KBM-7 (cell line): ENCODE data around the gene PIP4K2A.
"Not testable (repeated sequence)": the region's sequence is repeated elsewhere in the genome, so short reads cannot be mapped to it uniquely, and the experiment has no call there.

Source experiments
- DNase-seq: peaks from one replicate; pipeline ENCODE4 v3.0.0-alpha.2; 2015
- in situ Hi-C: fragments of 300-500 bp; cut with MboI; formaldehyde crosslinking; loops from 2 replicates; pipeline ENCODE4 v1.14.3; 2020; ENCODE audit warnings: low sequenced_read_pairs, low pct_unique_long_range_greater_than_20kb, mixed read lengths

Gene PIP4K2A

DNA sequence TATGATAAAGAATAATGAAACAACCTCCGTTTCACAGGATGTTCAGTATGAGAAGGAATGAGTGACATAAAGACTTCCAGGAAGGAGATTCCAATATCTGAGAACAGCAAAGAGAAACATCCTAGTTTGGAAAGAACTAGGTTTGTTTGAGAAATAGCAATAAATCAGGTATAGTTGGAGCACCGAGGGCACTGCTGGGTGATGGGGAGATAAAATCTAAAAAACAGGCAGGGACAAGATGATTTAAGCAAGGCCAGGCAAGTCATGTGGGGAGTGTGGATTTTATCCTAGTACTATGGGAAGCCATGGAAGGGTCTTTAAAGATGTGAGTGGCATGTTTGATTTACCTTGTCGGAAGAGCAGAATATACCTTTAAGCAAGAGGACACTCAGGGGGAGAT, 199.4 kb downstream of the PIP4K2A start:
- in situ Hi-C loops = no loop called here
- no peak for DNase-seq

DNA sequence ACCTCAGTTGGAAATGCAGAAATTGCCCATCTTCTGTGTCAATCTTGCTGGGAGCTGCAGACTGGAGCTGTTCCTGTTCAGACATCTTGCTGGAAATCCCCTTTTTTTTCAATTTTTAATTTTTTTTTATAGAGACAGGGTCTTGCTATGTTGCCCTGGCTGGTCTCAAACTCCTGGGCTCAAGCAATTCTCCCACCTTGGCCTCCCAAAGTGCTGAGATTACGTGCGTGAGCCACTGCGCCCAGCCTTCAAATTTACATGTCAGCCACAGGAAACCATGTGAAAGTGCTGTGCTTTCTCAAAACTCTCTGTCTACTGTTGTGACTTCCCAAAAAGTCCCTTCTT, 200.0 kb downstream of the PIP4K2A start:
- in situ Hi-C loops, DNase-seq: not testable (repeated sequence)

DNA sequence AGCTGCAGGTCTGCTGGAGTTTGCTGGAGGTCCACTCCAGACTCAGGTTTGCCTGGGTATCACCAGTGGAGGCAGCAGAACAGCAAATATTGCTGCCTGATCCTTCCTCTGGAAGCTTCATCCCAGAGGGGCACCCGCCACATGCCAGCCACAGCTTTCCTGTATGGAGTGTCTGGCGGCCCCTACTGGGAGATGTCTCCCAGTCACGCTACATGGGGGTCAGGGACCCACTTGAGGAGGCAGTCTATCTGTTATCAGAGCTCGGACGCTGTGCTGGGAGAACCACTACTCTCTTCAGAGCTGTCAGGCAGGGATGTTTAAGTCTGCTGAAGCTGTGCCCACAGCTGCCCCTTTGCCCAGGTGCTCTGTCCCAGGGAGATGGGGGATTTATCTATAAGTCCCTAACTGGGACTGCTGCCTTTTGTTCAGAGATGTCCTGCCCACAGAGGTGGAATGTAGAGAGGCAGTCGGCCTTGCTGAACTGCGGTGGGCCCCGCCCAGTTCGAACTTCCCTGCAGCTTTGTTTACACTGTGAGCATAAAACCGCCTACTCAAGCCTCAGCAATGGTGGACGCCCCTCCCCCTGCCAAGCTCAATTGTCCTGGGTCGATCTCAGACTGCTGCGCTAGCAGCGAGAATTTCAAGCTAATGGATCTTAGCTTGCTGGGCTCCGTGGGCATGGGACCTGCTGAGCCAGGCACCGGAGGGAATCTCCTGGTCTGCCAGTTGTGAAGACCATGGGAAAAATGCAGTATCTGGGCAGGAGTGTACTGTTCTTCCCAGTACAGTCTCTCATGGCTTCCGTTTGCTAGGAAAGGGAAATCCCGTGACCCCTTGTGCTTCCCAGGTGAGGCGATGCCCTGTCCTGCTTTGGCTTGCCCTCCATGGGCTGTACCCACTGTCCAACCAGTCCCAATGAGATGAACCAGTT, 200.6 kb downstream of the PIP4K2A start:
- in situ Hi-C loops, DNase-seq: not testable (repeated sequence)

DNA sequence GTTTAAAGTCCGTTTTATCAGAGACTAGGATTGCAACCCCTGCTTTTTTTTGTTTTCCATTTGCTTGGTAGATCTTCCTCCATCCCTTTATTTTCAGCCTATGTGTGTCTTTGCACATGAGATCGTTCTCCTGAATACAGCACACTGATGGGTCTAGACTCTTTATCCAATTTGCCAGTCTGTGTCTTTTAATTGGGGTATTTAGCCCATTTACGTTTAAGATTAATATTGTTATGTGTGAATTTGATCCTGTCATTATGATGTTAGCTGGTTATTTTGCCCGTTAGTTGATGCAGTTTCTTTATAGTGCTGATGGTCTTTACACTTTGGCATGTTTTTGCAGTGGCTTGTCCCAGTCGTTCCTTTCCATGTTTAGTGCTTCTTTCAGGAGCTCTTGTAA, 202.4 kb downstream of the PIP4K2A start:
- DNase-seq, in situ Hi-C loops: not testable (repeated sequence)

DNA sequence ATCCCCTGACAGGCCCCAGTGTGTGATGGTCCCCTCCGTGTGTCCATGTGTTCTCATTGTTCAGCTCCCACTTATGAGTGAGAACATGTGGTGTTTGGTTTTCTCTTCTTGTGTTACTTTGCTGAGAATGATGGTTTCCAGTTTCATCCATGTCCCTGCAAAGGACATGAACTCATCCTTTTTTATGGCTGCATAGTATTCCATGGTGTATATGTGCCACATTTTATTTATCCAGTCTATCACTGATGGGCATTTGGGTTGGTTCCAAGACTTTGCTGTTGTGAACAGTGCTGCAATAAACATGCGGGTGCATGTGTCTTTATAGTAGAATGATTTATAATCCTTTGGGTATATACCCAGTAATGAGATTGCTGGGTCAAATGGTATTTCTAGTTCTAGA, 206.2 kb downstream of the PIP4K2A start:
- in situ Hi-C loops, DNase-seq: not testable (repeated sequence)

DNA sequence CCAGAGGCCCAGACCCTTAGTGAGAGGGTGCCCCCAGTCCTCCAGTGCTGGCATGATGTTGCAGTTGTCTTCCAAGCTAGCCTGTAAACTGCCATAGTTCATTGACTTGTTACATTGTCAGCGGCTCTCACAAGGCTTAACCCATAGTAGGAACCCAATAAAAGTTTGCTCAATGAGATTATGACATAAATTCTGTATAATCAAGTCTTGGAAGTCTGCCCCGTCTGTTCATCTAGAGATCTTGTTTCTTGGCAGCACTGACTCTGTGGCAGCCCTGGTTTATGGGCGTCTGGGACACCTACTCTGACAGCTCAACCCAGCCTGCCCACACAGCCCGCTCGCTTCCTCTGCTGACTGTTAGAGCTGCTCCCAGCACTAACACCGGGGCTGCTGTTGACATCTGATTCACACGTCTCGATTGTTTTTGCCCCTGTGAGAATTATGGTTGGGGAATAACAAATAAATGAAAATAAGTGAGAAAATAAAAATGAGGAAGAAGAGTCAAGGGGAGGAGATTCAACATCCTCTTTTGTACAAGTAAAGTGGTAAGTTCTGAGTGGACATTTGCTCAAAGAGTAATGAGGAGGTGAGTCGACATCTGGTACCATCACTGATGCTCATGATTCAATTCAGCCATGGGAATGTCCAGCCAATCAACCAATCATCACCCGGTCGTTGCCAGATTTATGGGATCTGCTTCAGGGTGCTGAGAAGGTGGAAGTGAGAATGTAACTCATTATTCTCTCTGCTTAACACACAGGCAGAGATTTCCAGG, 208.3 kb downstream of the PIP4K2A start:
- in situ Hi-C loops = no loop called here
- DNase-seq = peak; percentile 32

DNA sequence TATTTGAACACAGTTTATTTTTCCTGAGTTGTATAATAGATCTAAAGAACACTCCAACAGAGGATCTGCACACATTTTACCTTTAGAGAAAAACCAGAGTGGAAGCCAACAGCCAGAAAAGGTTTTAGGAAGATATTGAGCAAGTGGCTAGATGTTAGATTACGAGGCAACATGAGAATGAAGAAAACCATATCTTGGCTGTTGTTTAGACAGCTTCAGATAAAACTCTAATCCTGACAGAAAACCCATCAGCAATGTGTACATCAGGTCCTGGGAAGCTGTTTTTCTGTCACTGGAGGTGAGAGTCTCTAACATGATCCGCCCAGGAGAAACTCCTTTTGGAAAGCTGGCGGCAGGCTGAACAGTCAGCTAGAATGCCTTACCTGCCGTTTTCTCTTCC, 209.6 kb downstream of the PIP4K2A start:
- no peak for DNase-seq
- in situ Hi-C loops = no loop called here

DNA sequence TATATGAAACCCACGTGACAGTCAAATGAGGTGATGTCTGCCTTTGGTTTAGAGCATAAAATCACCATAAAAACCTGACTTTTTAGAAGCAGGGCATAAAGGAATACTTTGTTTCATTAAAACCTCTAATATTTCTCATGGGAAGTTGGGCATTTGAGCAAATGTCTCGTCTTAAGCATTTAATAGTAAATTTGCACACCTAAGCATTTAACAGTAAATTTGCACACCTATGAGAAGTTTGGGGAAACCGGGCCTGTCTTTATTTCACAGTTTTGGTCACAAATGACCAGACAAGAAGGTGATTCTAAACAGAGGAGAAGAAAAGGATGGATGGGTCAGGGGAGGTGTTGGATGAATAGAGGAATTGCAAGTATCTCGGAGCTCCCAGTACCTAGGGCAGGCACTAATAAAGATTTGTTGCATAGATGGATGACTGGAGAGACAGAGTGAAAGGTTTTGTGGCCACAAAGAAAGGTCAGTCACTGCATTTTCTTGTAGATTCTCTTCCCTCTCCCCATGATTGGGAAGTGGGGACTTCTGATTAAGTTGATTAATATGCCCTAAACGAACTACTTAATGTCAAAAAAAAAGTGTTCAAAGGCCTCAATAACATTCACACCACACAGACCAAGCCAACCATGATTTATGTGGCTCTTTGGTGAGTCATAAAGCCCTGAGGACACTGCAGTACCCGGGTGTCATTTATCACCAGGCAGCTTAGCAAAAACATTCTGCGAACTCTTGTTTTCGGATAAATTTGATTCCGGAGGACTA, 210.9 kb downstream of the PIP4K2A start:
- in situ Hi-C loops = no loop called here
- DNase-seq = no peak

DNA sequence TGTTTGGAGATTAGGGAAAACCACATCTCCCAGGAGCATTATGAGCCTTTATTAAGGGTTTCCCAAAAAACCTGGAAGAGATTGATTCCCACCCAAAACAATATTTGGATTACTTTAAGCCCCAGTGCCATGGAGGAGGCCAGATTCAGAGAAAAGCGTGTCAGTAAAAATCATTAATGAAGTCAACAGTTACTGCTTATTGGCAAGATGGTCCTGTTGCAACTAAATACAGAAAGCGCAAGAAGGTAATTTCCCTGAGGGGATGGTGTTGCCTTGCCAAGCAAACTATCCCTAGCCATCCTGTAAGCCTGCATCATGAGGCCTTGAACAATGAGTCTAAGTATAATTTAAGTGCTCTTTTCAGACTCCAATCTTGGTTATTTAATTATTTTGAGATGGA, 212.5 kb downstream of the PIP4K2A start:
- in situ Hi-C loops = no loop called here
- no peak for DNase-seq

DNA sequence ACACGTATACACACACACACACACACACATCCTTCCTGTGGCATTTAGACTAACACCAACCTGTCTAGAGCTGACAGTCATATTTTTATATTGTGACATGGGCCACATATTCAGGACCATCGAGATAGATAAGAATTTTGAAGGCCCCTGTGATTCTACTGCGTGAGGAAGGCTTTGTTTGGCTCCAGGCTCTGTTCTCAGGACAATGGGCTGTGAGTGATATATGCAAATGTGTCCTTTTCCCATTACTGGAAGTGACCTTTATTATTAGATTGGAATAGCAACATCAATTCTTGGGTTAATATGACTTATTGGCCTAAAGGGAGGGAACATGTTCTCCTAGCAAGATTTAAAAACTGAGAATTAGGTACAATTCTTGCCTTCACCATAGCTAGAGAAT, 213.0 kb downstream of the PIP4K2A start:
- no peak for DNase-seq
- in situ Hi-C loops = no loop called here

DNA sequence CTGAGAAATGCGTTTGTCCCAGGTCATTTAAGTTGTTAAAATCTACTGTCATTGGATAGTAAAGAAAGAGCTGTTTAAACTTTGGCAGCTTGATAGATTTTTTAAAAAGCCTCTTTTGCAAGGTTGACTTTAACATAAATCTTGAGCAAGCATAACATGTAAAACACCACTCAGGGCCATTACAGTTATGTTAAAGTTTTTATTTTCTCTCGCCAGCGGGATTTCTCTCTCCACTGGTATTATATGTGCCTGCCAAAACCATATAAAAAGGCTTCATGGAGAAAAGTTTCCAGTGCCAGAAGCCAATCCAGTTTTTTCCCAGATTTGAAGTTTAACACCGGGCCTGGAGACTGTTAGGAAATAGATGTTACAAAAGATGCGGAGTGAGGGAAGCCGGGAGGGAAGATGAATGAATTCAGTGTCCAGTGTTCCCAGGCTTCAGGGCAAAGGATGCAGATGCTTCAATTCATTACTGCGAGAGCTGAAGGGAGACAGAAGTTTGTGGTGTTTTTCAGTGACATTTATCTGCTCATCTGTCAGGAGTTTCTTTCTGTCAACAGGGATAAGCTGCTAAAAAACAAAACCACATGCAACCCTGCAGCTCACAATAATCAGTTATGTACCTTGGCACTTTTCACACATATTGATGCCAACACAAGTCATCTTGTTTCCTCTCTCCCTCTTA, 213.6 kb downstream of the PIP4K2A start:
- in situ Hi-C loops = no loop called here
- DNase-seq = no peak

DNA sequence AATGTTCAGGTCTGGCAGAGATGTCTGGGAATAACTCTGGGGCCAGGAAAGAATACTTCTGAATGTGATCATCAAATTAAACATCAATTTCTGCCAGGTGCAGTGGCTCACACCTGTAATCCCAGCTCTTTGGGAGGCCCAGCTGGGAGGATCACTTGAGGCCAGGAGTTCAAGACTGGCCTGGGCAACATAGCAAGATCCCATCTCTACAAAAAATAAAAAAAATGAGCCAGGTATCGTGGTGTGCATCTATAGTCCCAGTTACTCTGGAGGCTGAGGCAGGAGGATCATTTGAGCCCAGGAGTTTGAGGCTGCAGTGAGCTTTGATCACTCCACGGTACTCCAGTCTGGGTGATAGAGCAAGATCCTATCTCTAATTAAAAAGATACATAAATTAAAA, 214.4 kb downstream of the PIP4K2A start:
- in situ Hi-C loops = not testable (repeated sequence)

DNA sequence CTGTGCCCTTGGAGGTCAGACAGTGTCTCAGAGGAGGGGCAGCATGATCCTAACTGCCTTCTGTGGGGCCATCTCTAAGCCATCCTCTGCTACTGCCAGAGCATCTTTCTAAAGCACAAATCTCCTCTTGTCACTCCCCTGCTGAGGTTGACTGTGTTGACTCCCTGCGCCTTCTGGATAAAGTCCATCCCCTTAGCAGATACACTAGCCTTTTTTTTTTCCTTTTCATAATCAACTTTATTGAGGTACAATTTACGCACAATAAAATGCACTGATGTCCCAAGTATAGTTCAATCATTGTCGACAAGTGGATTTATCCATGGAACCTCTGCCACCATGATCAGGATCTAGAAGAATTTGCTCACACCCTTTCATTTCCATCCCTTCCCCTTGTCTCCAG, 219.0 kb downstream of the PIP4K2A start:
- in situ Hi-C loops = no loop called here
- DNase-seq = no peak

More for the DNA sequence above, 214.4 kb downstream of the PIP4K2A start:
- not testable (repeated sequence) for DNase-seq

DNA sequence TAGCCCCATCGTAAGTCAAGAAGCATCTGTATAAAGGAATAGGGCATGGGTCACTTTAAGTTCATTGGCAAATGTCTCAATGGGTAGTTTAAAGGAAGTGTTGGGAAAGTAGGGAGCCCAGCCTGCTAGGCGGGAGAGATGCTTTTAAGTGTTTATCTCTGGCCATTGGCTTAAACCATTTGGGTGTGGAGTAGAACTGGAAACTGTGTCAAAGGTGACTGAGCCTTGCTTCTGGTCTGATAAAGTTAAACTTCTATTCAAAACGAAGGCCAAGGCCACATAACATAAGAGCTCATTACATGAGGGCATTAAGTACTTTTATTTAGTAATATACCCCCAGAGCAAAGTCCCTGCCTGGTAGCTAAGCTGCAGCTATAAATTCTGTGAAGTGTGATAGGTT, 220.4 kb downstream of the PIP4K2A start:
- DNase-seq = no peak
- in situ Hi-C loops = no loop called here

DNA sequence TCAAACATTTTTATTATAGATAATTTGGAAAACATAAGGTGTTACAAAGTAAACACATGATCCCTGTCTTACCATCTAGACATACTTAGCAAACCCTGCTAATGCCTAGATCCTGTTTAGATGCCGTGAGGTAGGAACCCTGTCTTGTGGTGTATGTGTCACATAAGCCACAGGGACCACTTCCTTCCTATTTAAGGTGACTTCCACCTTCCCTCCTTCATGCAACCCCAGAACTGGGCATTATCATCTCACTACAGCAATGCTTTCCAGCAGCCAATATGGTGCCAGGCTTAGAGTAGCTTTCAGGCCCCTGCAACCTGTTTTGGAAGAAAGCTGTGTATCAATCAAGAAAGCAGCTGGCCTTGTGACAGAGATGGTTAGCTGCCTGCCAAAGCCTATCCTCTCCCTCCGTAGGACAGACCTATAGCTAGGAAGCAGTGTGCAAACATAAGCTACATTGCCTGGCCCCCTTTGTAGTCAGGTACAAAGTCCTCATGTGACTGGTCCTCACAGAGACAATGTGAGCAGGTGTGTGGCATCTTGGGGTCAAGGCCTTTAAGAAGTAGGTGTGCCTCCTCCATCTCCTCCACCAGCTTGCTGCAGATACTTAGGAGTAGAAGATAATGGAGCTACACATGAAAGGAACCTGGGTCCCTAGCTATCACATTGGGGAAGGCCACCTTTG, 222.3 kb downstream of the PIP4K2A start:
- peak; percentile 59 for DNase-seq
- in situ Hi-C loops = no loop called here

DNA sequence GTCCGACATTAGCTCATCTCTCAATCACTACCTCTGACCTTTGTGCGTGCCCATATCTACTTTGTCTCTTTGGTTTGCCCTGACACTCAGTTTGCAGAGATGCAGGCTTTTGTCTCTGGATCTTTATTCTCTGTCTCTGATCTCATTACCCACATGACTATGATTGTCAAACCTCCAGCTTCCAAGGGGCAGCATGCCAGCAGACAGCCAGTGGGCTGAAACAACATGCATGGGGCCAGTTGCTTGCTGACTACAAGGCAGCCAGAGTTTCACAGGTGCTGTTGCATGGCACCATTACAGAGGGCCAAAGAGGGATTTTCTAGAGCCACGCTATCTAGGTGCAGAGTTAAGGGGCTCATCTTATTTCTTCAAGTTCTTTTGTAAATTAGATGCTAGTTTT, 222.9 kb downstream of the PIP4K2A start:
- DNase-seq = no peak
- in situ Hi-C loops = no loop called here

DNA sequence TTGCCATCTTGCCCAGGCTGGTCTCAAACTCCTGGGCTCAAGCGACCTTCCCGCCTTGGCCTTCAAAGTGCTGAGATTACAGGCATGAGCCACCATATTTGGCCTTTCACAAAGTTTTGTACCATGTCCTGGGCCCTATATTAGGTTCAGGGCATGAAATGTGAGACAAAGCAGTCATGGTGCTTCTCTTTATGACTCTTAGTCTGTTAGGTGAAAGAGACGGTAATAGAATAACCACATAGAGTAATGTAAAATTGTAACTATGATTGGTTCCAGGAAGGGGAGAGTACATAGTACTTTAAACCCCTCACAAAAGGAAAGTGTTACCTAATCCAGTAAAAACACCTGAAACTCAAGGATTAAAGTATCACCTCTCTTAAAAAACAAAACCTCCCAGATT, 224.4 kb downstream of the PIP4K2A start:
- in situ Hi-C loops = no loop called here
- DNase-seq = no peak

DNA sequence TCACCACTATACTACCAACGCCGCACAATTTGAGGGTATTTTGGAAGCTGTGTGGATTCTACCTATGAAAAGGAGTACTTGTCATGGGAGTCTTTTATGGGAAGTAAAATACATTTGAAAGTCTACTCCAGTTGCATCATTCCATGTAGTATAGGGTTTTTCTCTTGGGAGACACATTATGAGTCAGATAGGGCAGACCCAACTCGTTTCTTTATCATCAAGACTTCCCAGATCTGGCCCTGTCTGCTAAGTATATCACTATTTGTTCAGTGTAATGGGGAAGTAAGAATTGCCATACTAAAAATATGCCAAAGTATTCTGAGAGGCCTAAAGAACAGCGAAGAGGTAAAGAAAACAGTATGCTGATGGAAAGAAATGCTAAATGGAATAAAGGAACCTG, 224.9 kb downstream of the PIP4K2A start:
- in situ Hi-C loops = no loop called here
- DNase-seq = no peak

DNA sequence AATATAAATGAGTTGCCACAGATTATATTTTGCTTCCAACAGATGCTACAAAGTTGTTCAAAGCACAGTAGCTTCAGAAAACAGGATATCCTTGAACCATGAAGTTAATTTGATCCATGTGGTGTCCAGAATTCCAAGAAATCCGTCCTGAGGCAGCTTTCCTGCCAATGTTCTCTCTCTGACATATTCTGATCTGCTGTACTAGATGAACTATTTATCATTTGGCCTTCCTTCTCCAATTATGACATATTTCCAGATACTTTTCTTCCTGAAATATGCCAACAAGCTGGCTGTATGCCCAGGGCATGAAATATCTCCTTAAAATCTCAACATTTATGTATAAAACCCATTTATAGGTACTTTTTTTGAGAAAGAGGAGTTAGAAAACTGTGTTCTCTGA, 227.9 kb downstream of the PIP4K2A start:
- in situ Hi-C loops = no loop called here
- DNase-seq = no peak
